Stimulated activated CD4-positive, alpha-beta T cell treated with anti-CD3 and anti-CD28 coated beads, Interleukin-15, amount 100 ng/mL, for 1 hour (primary cell): ENCODE data around the gene SAMD3.
A peak's percentile ranks its signal among the peaks of the same experiment; 100 is the strongest.
"Not testable (repeated sequence)": the region's sequence is repeated elsewhere in the genome, so short reads cannot be mapped to it uniquely, and the experiment has no call there.

ENCODE experiments used
- DNase-seq, 2 donors: peaks; one replicate each; pipeline ENCODE4 v3.0.0-alpha.2; 2020; ENCODE audit warnings: low read depth in 1 of 2, low spot score in 1 of 2

The SAMD3 gene

GRCh38 chr6:130211691-130212090 is 11.1 kb downstream of the SAMD3 start:
- DNase-seq, result no peak

GRCh38 chr6:130207979-130208649 is 14.6 kb downstream of the SAMD3 start:
- DNase-seq, result no peak

GRCh38 chr6:130206479-130206878 is 16.3 kb downstream of the SAMD3 start:
- DNase-seq, result no peak

- DNase-seq, result no peak
These were observed 18.4 kb downstream of the SAMD3 start for GRCh38 chr6:130204322-130204721.

GRCh38 chr6:130203370-130203769 is 19.4 kb downstream of the SAMD3 start:
- DNase-seq, result no peak

- DNase-seq, result peak in 1 of 2 donors; percentile 20
These were observed 20.0 kb downstream of the SAMD3 start for GRCh38 chr6:130202782-130203181.

GRCh38 chr6:130200020-130200419 is 22.7 kb downstream of the SAMD3 start:
- no peak for DNase-seq

- DNase-seq, result no peak
These were observed 24.2 kb downstream of the SAMD3 start for GRCh38 chr6:130198483-130199035.

- DNase-seq, result not testable (repeated sequence)
These were observed 24.8 kb downstream of the SAMD3 start for GRCh38 chr6:130197816-130198482.

GRCh38 chr6:130194434-130194833 is 28.3 kb downstream of the SAMD3 start:
- not testable (repeated sequence) for DNase-seq

GRCh38 chr6:130190701-130191690 is 31.8 kb downstream of the SAMD3 start:
- no peak for DNase-seq

GRCh38 chr6:130189531-130190397 is 33.0 kb downstream of the SAMD3 start:
- no peak for DNase-seq

GRCh38 chr6:130188207-130188899 is 34.4 kb downstream of the SAMD3 start:
- DNase-seq, result no peak

GRCh38 chr6:130187335-130188206 is 35.2 kb downstream of the SAMD3 start:
- DNase-seq, result no peak

GRCh38 chr6:130185658-130186057 is 37.1 kb downstream of the SAMD3 start:
- DNase-seq, result no peak

- DNase-seq, result no peak
These were observed 39.2 kb downstream of the SAMD3 start for GRCh38 chr6:130183271-130184222.

- no peak for DNase-seq
These were observed 40.3 kb downstream of the SAMD3 start for GRCh38 chr6:130182466-130182865.

GRCh38 chr6:130178692-130179091 is 44.1 kb downstream of the SAMD3 start:
- no peak for DNase-seq
